Measurements from ENCODE around the gene PPTC7. TPM values are rescaled to one million over a fixed set of nuclear protein-coding genes. Genes with fewer than 3 reads are reported as not detected.
"Not testable (repeated sequence)": the region's sequence is repeated elsewhere in the genome, so short reads cannot be mapped to it uniquely, and the experiment has no call there.

The PPTC7 gene
- total RNA-seq, 1 donor from 2014 or later: 13.7 TPM

GRCh38 chr12:110564471-110564991 lies 18.6 kb downstream of the PPTC7 start:
- TF ChIP-seq CTCF (IDR thresholded peaks at IDR 0.05; ENCODE audit: unreplicated experiment): no peak
- no peak for DNase-seq (ENCODE audit: low spot score)
- H3K27ac Mint-ChIP-seq (ENCODE audit: unreplicated experiment): no peak overlapping the region
- H3K4me3 Mint-ChIP-seq (ENCODE audit: unreplicated experiment): no peak overlapping the region
- peaks cover 3% of the 10 kb centered on the region for H3K36me3 Mint-ChIP-seq (ENCODE audit: low read depth, unreplicated experiment)
- H3K9me3 Mint-ChIP-seq (ENCODE audit: unreplicated experiment): peaks cover under 1% of the 10 kb centered on the region
- H3K27me3 Mint-ChIP-seq (ENCODE audit: unreplicated experiment): no peaks in the 10 kb centered on the region
- peaks cover 7% of the 10 kb centered on the region for H3K4me1 Mint-ChIP-seq (ENCODE audit: unreplicated experiment)

GRCh38 chr12:110563702-110564470 lies 19.2 kb downstream of the PPTC7 start:
- peaks cover 3% of the 10 kb centered on the region for H3K36me3 Mint-ChIP-seq (ENCODE audit: low read depth, unreplicated experiment)
- H3K4me1 Mint-ChIP-seq (ENCODE audit: unreplicated experiment): peaks cover 7% of the 10 kb centered on the region
- no peaks in the 10 kb centered on the region for H3K27me3 Mint-ChIP-seq (ENCODE audit: unreplicated experiment)
- no peak overlapping the region for H3K27ac Mint-ChIP-seq (ENCODE audit: unreplicated experiment)
- no peak for TF ChIP-seq CTCF (IDR thresholded peaks at IDR 0.05; ENCODE audit: unreplicated experiment)
- DNase-seq (ENCODE audit: low spot score): no peak
- no peaks in the 10 kb centered on the region for H3K9me3 Mint-ChIP-seq (ENCODE audit: unreplicated experiment)
- H3K4me3 Mint-ChIP-seq (ENCODE audit: unreplicated experiment): no peak overlapping the region

GRCh38 chr12:110562386-110562785 lies 20.7 kb downstream of the PPTC7 start:
- not testable (repeated sequence) for H3K27me3 Mint-ChIP-seq (ENCODE audit: unreplicated experiment); H3K9me3 Mint-ChIP-seq (ENCODE audit: unreplicated experiment); H3K36me3 Mint-ChIP-seq (ENCODE audit: low read depth, unreplicated experiment); H3K4me3 Mint-ChIP-seq (ENCODE audit: unreplicated experiment); H3K4me1 Mint-ChIP-seq (ENCODE audit: unreplicated experiment); DNase-seq (ENCODE audit: low spot score); H3K27ac Mint-ChIP-seq (ENCODE audit: unreplicated experiment)

- TF ChIP-seq CTCF (IDR thresholded peaks at IDR 0.05; ENCODE audit: unreplicated experiment): no peak
- peaks cover 4% of the 10 kb centered on the region for H3K4me1 Mint-ChIP-seq (ENCODE audit: unreplicated experiment)
- no peak overlapping the region for H3K27ac Mint-ChIP-seq (ENCODE audit: unreplicated experiment)
- DNase-seq (ENCODE audit: low spot score): no peak
- no peaks in the 10 kb centered on the region for H3K36me3 Mint-ChIP-seq (ENCODE audit: low read depth, unreplicated experiment)
- H3K4me3 Mint-ChIP-seq (ENCODE audit: unreplicated experiment): no peak overlapping the region
- H3K27me3 Mint-ChIP-seq (ENCODE audit: unreplicated experiment): no peaks in the 10 kb centered on the region
- no peaks in the 10 kb centered on the region for H3K9me3 Mint-ChIP-seq (ENCODE audit: unreplicated experiment)
These were observed 21.5 kb downstream of the PPTC7 start for GRCh38 chr12:110561471-110562201.

GRCh38 chr12:110560946-110561345 lies 22.2 kb downstream of the PPTC7 start:
- H3K9me3 Mint-ChIP-seq (ENCODE audit: unreplicated experiment): no peaks in the 10 kb centered on the region
- no peak for DNase-seq (ENCODE audit: low spot score)
- peaks cover 4% of the 10 kb centered on the region for H3K4me1 Mint-ChIP-seq (ENCODE audit: unreplicated experiment)
- no peaks in the 10 kb centered on the region for H3K27me3 Mint-ChIP-seq (ENCODE audit: unreplicated experiment)
- no peak overlapping the region for H3K27ac Mint-ChIP-seq (ENCODE audit: unreplicated experiment)
- no peak overlapping the region for H3K4me3 Mint-ChIP-seq (ENCODE audit: unreplicated experiment)
- no peaks in the 10 kb centered on the region for H3K36me3 Mint-ChIP-seq (ENCODE audit: low read depth, unreplicated experiment)
- TF ChIP-seq CTCF (IDR thresholded peaks at IDR 0.05; ENCODE audit: unreplicated experiment): no peak

All from endothelial cell (in vitro differentiated cells).